Lung (tissue), 12 donors: ENCODE data around the gene GPR137. TPM values are rescaled to one million over a fixed set of nuclear protein-coding genes. Genes with fewer than 3 reads are reported as not detected.
A peak's percentile ranks its signal among the peaks of the same experiment; 100 is the strongest.

Source experiments
- ATAC-seq: fragments of 200-7000 bp; cut with Tn5 transposase; one replicate; pipeline ENCODE4 v1.9.1; 2020; ENCODE audit warnings: moderate number of reproducible peaks; ENCODE audit not compliant: insufficient read depth, low FRiP score
- DNase-seq, 3 donors: peaks; one replicate each; pipeline ENCODE4 v3.0.0-alpha.2; 2013 to 2017
- H3K27ac ChIP-seq, 2 donors: one replicate each; pipeline ENCODE4 v1.5.1; 2013; ENCODE audit warnings: mild to moderate bottlenecking in 2 of 2, moderate library complexity in 2 of 2, control low read depth in 1 of 2, inconsistent platforms in 1 of 2, low read depth in 1 of 2, low read length in 1 of 2
- H3K27me3 ChIP-seq, 3 donors: one replicate each; pipeline ENCODE4 v1.5.1; 2013; ENCODE audit warnings: low read length in 2 of 3; ENCODE audit not compliant: control insufficient read depth in 3 of 3, insufficient read depth in 3 of 3
- H3K36me3 ChIP-seq, 4 donors: one replicate each; pipeline ENCODE4 v1.5.1; 2013; ENCODE audit warnings: low read length in 4 of 4, mild to moderate bottlenecking in 1 of 4, moderate library complexity in 1 of 4; ENCODE audit not compliant: control insufficient read depth in 4 of 4, insufficient read depth in 4 of 4
- H3K4me1 ChIP-seq, 5 donors: one replicate each; pipeline ENCODE4 v1.5.1; 2013; ENCODE audit warnings: low read length in 5 of 5, mild to moderate bottlenecking in 2 of 5, moderate library complexity in 1 of 5; ENCODE audit not compliant: control insufficient read depth in 5 of 5, insufficient read depth in 5 of 5
- H3K4me3 ChIP-seq: one replicate; pipeline ENCODE4 v1.5.1; 2013; ENCODE audit warnings: mild to moderate bottlenecking, control low read depth, moderate library complexity
- H3K9ac ChIP-seq, 2 donors: one replicate each; pipeline ENCODE4 v1.5.1; 2013; ENCODE audit warnings: low read length in 2 of 2, control low read depth in 1 of 2; ENCODE audit not compliant: insufficient read depth in 1 of 2
- H3K9me3 ChIP-seq, 4 donors: one replicate each; pipeline ENCODE4 v1.5.1; 2013; ENCODE audit warnings: low read length in 3 of 4, mild to moderate bottlenecking in 1 of 4, moderate library complexity in 1 of 4; ENCODE audit not compliant: control insufficient read depth in 4 of 4, insufficient read depth in 3 of 4
- CTCF ChIP-seq: IDR thresholded peaks from 2 replicates; pipeline ENCODE4 v1.5.1; 2012; ENCODE audit warnings: mild to moderate bottlenecking; ENCODE audit errors: control extremely low read depth, extremely low read depth
- WGBS, 2 donors: extraction: QIAGEN DNeasy Blood & Tissue Kit; methylation state at CpG; one replicate each; pipeline ENCODE4 v1.1.7; 2013; 5-methylcytosine and 5-hydroxymethylcytosine counted together
- polyA plus RNA-seq, 2 donors: library from polyadenylated mRNA; stranded (reverse); fragments of 200-250 nt; gene quantifications; one replicate each; pipeline ENCODE4 v1.2.1, GENCODE V29; 2013
- total RNA-seq, 2 donors: library from RNA; depleted of rRNA in 1 of 2; stranded (reverse); fragments of >200 nt in 1 of 2; gene quantifications; one replicate each; pipeline ENCODE4 v1.2.1, GENCODE V29; 2014 to 2021
- donor health status: control.
- donor health status: control.
- donor health status: Bipolar disorder and iron deficiency.
- donor health status: healthy.
- donor health status: DM: yes; HTN: yes; CAD: no.

The GPR137 gene
- total and polyA plus RNA-seq, 4 donors, result 14.5 to 59.1 (median 27.5) TPM

GRCh38 chr11:64330888-64331287, 45.2 kb downstream of the GPR137 start:
- Histone ChIP-seq H3K4me3 (no peak overlapping the region), H3K27me3 (no peaks in the 10 kb centered on the region), H3K9ac (no peak overlapping the region), H3K4me1 (peaks cover 0 to 4% (median 0%) of the 10 kb centered on the region in 5 donors), H3K9me3 (no peaks in the 10 kb centered on the region), H3K27ac (no peak overlapping the region), H3K36me3 (no peaks in the 10 kb centered on the region)
- ATAC-seq (no peak), DNase-seq (no peak)
- WGBS, 2 donors, result 83 to 88% methylated on average over 11 of the region's 11 CpGs
- TF ChIP-seq CTCF, result no peak

GRCh38 chr11:64331569-64332371, 46.1 kb downstream of the GPR137 start:
- peaks cover 0 to 4% (median 0%) of the 10 kb centered on the region in 5 donors for H3K4me1 ChIP-seq
- ATAC-seq (peak; percentile 77), DNase-seq (peak; percentile 42 to 65 (median 60))
- no peaks in the 10 kb centered on the region for H3K27me3 ChIP-seq
- H3K4me3 ChIP-seq, result no peak overlapping the region
- H3K36me3 ChIP-seq, result no peaks in the 10 kb centered on the region
- 14 to 24% methylated on average over 19 to 20 of the region's 20 CpGs for WGBS, 2 donors
- TF ChIP-seq CTCF, result peak; percentile 29
- H3K9ac ChIP-seq, result no peak overlapping the region
- H3K27ac ChIP-seq, result peak overlapping the region in 1 of 2 donors; percentile 5
- H3K9me3 ChIP-seq, result no peaks in the 10 kb centered on the region

GRCh38 chr11:64333556-64333955, 47.9 kb downstream of the GPR137 start:
- H3K4me1 ChIP-seq, result peaks cover 0 to 4% (median 0%) of the 10 kb centered on the region in 5 donors
- DNase-seq (no peak), ATAC-seq (no peak)
- no peak overlapping the region for H3K4me3 ChIP-seq
- no peak overlapping the region for H3K27ac ChIP-seq
- H3K9ac ChIP-seq, result no peak overlapping the region
- no peaks in the 10 kb centered on the region for H3K9me3 ChIP-seq
- H3K27me3 ChIP-seq, result no peaks in the 10 kb centered on the region
- 92 to 94% methylated on average over 8 of the region's 8 CpGs for WGBS, 2 donors
- no peak for TF ChIP-seq CTCF
- no peaks in the 10 kb centered on the region for H3K36me3 ChIP-seq
